KMS-11 (cell line): ENCODE data around the gene SAMD15.

Experiments
- H2AFZ ChIP-seq: fragments of 200-600 bp; sonication (generic); 2 replicates; pipeline ENCODE4 v1.6.1; 2016; ENCODE audit warnings: antibody characterized with exemption, mixed run types, low read depth
- H3K27ac ChIP-seq: fragments of 200-600 bp; sonication (generic); 2 replicates; pipeline ENCODE4 v1.6.1; 2016; ENCODE audit warnings: mild to moderate bottlenecking, mixed run types
- H3K27me3 ChIP-seq: fragments of 200-600 bp; sonication (generic); 2 replicates; pipeline ENCODE4 v1.6.1; 2017; ENCODE audit warnings: mild to moderate bottlenecking, low read depth, mixed run types, moderate library complexity; ENCODE audit not compliant: insufficient read depth
- H3K36me3 ChIP-seq: fragments of 200-600 bp; sonication (generic); 2 replicates; pipeline ENCODE4 v1.6.1; 2017; ENCODE audit warnings: mild to moderate bottlenecking, mixed run types; ENCODE audit not compliant: insufficient read depth
- H3K4me1 ChIP-seq: fragments of 200-600 bp; sonication (generic); 2 replicates; pipeline ENCODE4 v1.6.1; 2016; ENCODE audit warnings: mild to moderate bottlenecking, low read depth, mixed run types; ENCODE audit not compliant: poor library complexity, severe bottlenecking
- H3K4me2 ChIP-seq: fragments of 200-600 bp; sonication (generic); 2 replicates; pipeline ENCODE4 v1.7.0; 2016; ENCODE audit warnings: mild to moderate bottlenecking, mixed run types
- H3K4me3 ChIP-seq: fragments of 200-600 bp; sonication (generic); IDR thresholded peaks from 2 replicates; pipeline ENCODE4 v1.6.1; 2017; ENCODE audit warnings: low read depth, low read length, mixed read lengths; ENCODE audit not compliant: insufficient read depth
- H3K79me2 ChIP-seq: fragments of 200-600 bp; sonication (generic); 2 replicates; pipeline ENCODE4 v1.6.1; 2016; ENCODE audit warnings: low read depth, mixed run types; ENCODE audit not compliant: insufficient read depth
- H3K9ac ChIP-seq: fragments of 200-600 bp; sonication (generic); 2 replicates; pipeline ENCODE4 v1.6.1; 2016; ENCODE audit warnings: mild to moderate bottlenecking, mixed run types
- H4K20me1 ChIP-seq: fragments of 200-600 bp; sonication (generic); 2 replicates; pipeline ENCODE4 v1.6.1; 2016; ENCODE audit warnings: mild to moderate bottlenecking, mixed run types; ENCODE audit not compliant: insufficient read depth
- CTCF ChIP-seq: fragments of 200-600 bp; sonication (generic); conservative IDR thresholded peaks from 2 replicates; pipeline ENCODE4 v1.6.1; 2017; ENCODE audit warnings: low read depth, mild to moderate bottlenecking, antibody characterized with exemption, low read length, moderate library complexity, mixed read lengths

SAMD15 gene

GRCh38 chr14:77421201-77421600 lies 44.0 kb downstream of the SAMD15 start:
- H3K4me1 ChIP-seq: no peaks in the 10 kb centered on the region
- H3K4me2 ChIP-seq: no peak overlapping the region
- H3K27ac ChIP-seq: no peak overlapping the region
- no peak overlapping the region for H3K9ac ChIP-seq
- no peaks in the 10 kb centered on the region for H3K36me3 ChIP-seq
- H3K4me3 ChIP-seq: no peak overlapping the region
- H4K20me1 ChIP-seq: no peaks in the 10 kb centered on the region
- no peak for TF ChIP-seq CTCF
- H2AFZ ChIP-seq: no peak overlapping the region
- no peaks in the 10 kb centered on the region for H3K27me3 ChIP-seq
- no peaks in the 10 kb centered on the region for H3K79me2 ChIP-seq

- Histone ChIP-seq H3K4me1 (no peaks in the 10 kb centered on the region), H4K20me1 (no peaks in the 10 kb centered on the region), H3K79me2 (no peaks in the 10 kb centered on the region), H3K9ac (no peak within 1 kb of the TSS), H3K36me3 (no peaks in the 10 kb centered on the region), H3K4me2 (no peak within 1 kb of the TSS), H3K27me3 (no peaks in the 10 kb centered on the region), H3K4me3 (no peak within 1 kb of the TSS), H2AFZ (no peak within 1 kb of the TSS), H3K27ac (no peak within 1 kb of the TSS)
- no peak for TF ChIP-seq CTCF
Measured at GRCh38 chr14:77423423-77423822, 46.2 kb downstream of the SAMD15 start, which contains the start of gene NOXRED1. Gene NOXRED1 (minus strand): TSS chr14:77423523. CDS start chr14:77422889, 634 bp downstream.

GRCh38 chr14:77424862-77425261 lies 47.7 kb downstream of the SAMD15 start:
- Histone ChIP-seq H3K4me1 (no peaks in the 10 kb centered on the region), H4K20me1 (no peaks in the 10 kb centered on the region), H3K4me3 (no peak overlapping the region), H3K4me2 (no peak overlapping the region), H3K79me2 (no peaks in the 10 kb centered on the region), H3K27me3 (no peaks in the 10 kb centered on the region), H3K36me3 (no peaks in the 10 kb centered on the region), H2AFZ (no peak overlapping the region), H3K9ac (no peak overlapping the region), H3K27ac (no peak overlapping the region)
- no peak for TF ChIP-seq CTCF

- no peak overlapping the region for H3K4me3 ChIP-seq
- H3K27ac ChIP-seq: no peak overlapping the region
- H3K27me3 ChIP-seq: no peaks in the 10 kb centered on the region
- no peak for TF ChIP-seq CTCF
- H3K4me1 ChIP-seq: no peaks in the 10 kb centered on the region
- H3K4me2 ChIP-seq: no peak overlapping the region
- H2AFZ ChIP-seq: no peak overlapping the region
- H3K79me2 ChIP-seq: no peaks in the 10 kb centered on the region
- H3K36me3 ChIP-seq: no peaks in the 10 kb centered on the region
- no peak overlapping the region for H3K9ac ChIP-seq
- H4K20me1 ChIP-seq: no peaks in the 10 kb centered on the region
Measured at GRCh38 chr14:77426396-77426795, 49.2 kb downstream of the SAMD15 start.
